HepG2 (cell line): Measurements from ENCODE around the gene FGF16. TPM values are rescaled to one million over a fixed set of nuclear protein-coding genes. Genes with fewer than 3 reads are reported as not detected.

Experiments
- ATAC-seq: fragments of 200-7000 bp; cut with Tn5 transposase; 3 replicates; pipeline ENCODE4 v1.9.1; 2020; ENCODE audit warnings: mild to moderate bottlenecking, moderate library complexity
- BruUV-seq: library from RNA; stranded (reverse); fragments of 400-500 nt; replicated peaks from 2 replicates; lab custom pipeline; 2021; lab: Mats Ljungman, UMichigan
- CTCF ChIA-PET: fragments of 300-600 bp; formaldehyde crosslinking; extraction: SDS; loops from one replicate; lab custom pipeline; 2021; ENCODE audit warnings: low total read pairs, inconsistent platforms, low intra/inter-chr PET ratio; lab: Yijun Ruan, JAX
- POLR2A ChIA-PET: fragments of 350-600 bp; sonication (Branson Sonifier 250); formaldehyde crosslinking; loops from one replicate; lab custom pipeline; 2020; ENCODE audit warnings: antibody characterized with exemption, inconsistent platforms; lab: Yijun Ruan, JAX
- DNase-seq: peaks from one replicate; pipeline ENCODE4 v3.0.0-alpha.2; 2015; ENCODE audit warnings: low spot score
- FAIRE-seq: peaks from 3 replicates; lab custom pipeline; 2011; peaks lifted over from hg19 to GRCh38; lab: Jason Lieb, UNC
- H2AFZ ChIP-seq: one replicate; pipeline ENCODE4 v1.6.1; 2011; ENCODE audit warnings: low read length, inconsistent platforms
- H3K27ac ChIP-seq: fragments of 300-600 bp; 3 replicates; pipeline ENCODE4 v1.8.0; 2011; ENCODE audit warnings: mixed run types, mild to moderate bottlenecking, mixed read lengths, low read length, inconsistent platforms; ENCODE audit not compliant: insufficient read depth; ENCODE audit errors: extremely low read length
- H3K27me3 ChIP-seq, 2 experiments: fragments of 200-600 bp in 1 of 2; 2 replicates in 1 of 2; 3 replicates in 1 of 2; pipeline versions ENCODE4 v1.6.0 to v1.8.0; 2011; ENCODE audit warnings: low read length in 2 of 2, mild to moderate bottlenecking in 2 of 2, moderate library complexity in 2 of 2, inconsistent platforms in 1 of 2; ENCODE audit not compliant: insufficient read depth in 2 of 2, control insufficient read depth in 1 of 2
- H3K36me3 ChIP-seq, 2 experiments: fragments of 200-600 bp in 1 of 2; replicated peaks in 1 of 2; 2 replicates in 1 of 2; 3 replicates in 1 of 2; pipeline versions ENCODE4 v1.5.1 to v1.8.0; 2011; ENCODE audit warnings: low read length in 2 of 2, inconsistent platforms in 1 of 2; ENCODE audit not compliant: insufficient read depth in 2 of 2, control insufficient read depth in 1 of 2
- H3K4me1 ChIP-seq: 2 replicates; pipeline ENCODE4 v1.5.1; 2012; ENCODE audit warnings: low read length, inconsistent platforms; ENCODE audit not compliant: insufficient read depth
- H3K4me2 ChIP-seq: 2 replicates; pipeline ENCODE4 v1.6.0; 2011; ENCODE audit warnings: low read depth, low read length, inconsistent platforms
- H3K4me3 ChIP-seq, 3 experiments: fragments of 200-600 bp in 1 of 3; sonication (generic), shearing (Covaris generic) in 1 of 3; replicated peaks in 1 of 3; 2 replicates each; pipeline ENCODE4 v1.5.1; 2011 to 2016; ENCODE audit warnings: low read length in 3 of 3, inconsistent platforms in 2 of 3, low read depth in 2 of 3, mild to moderate bottlenecking in 2 of 3, control low read depth in 1 of 3, mixed read lengths in 1 of 3; ENCODE audit not compliant: insufficient read depth in 1 of 3
- H3K79me2 ChIP-seq: one replicate; pipeline ENCODE4 v1.6.1; 2011; ENCODE audit warnings: low read length, inconsistent platforms; ENCODE audit not compliant: insufficient read depth
- H3K9ac ChIP-seq: 2 replicates; pipeline ENCODE4 v1.6.0; 2011; ENCODE audit warnings: mild to moderate bottlenecking, low read depth, low read length, inconsistent platforms; ENCODE audit not compliant: insufficient read depth
- H3K9me3 ChIP-seq: 2 replicates; pipeline ENCODE4 v1.5.1; 2012; ENCODE audit warnings: mild to moderate bottlenecking, low read length
- H4K20me1 ChIP-seq: 2 replicates; pipeline ENCODE4 v1.6.0; 2011; ENCODE audit warnings: inconsistent platforms, mild to moderate bottlenecking, low read length, moderate library complexity; ENCODE audit not compliant: insufficient read depth
- ARID4A ChIP-seq: sonication (generic); formaldehyde crosslinking; IDR thresholded peaks from 2 replicates; pipeline ENCODE4 v1.5.0; 2020; ENCODE audit warnings: mild to moderate bottlenecking, missing genetic modification reagents, borderline replicate concordance
- CCDC6 ChIP-seq: sonication (generic); formaldehyde crosslinking; IDR thresholded peaks from 2 replicates; pipeline ENCODE4 v1.8.1; 2022; ENCODE audit warnings: mild to moderate bottlenecking, missing genetic modification reagents, moderate library complexity
- MLLT10 ChIP-seq: sonication (generic); formaldehyde crosslinking; IDR thresholded peaks from 2 replicates; pipeline ENCODE4 v1.4.0; 2020; ENCODE audit warnings: missing genetic modification reagents
- RORA ChIP-seq: sonication (generic); formaldehyde crosslinking; IDR thresholded peaks from 2 replicates; pipeline ENCODE4 v1.5.0; 2020; ENCODE audit warnings: mild to moderate bottlenecking, missing genetic modification reagents, moderate library complexity
- ZNF513 ChIP-seq: sonication (generic); formaldehyde crosslinking; conservative IDR thresholded peaks from 2 replicates; pipeline ENCODE4 v1.5.0; 2020; ENCODE audit warnings: missing genetic modification reagents
- ZNF691 ChIP-seq: sonication (generic); formaldehyde crosslinking; IDR thresholded peaks from 2 replicates; pipeline ENCODE4 v1.4.0; 2020; ENCODE audit warnings: missing genetic modification reagents, low read depth, mild to moderate bottlenecking, borderline replicate concordance
- ZNF724P ChIP-seq: sonication (generic); formaldehyde crosslinking; IDR thresholded peaks from 2 replicates; pipeline ENCODE4 v1.8.0; 2022; ENCODE audit warnings: missing genetic modification reagents, borderline replicate concordance
- WGBS: methylation state at CpG from one replicate; pipeline ENCODE4 v1.1.6; 2017; ENCODE audit warnings: low lambda C conversion rate; 5-methylcytosine and 5-hydroxymethylcytosine counted together
- in situ Hi-C: cut with HindIII; loops from 2 replicates; pipeline ENCODE4 v1.10.0; 2017; ENCODE audit warnings: low pct_unique_long_range_greater_than_20kb; ENCODE audit not compliant: extremely low pct_ligation_motif_present
- intact Hi-C: fragments of 100-400 bp; cut with micrococcal nuclease; formaldehyde crosslinking; loops from one replicate; pipeline ENCODE4 v1.10.0; 2022; ENCODE audit not compliant: unreplicated experiment
- polyA plus RNA-seq, 8 experiments: library from polyadenylated mRNA; depleted of rRNA in 3 of 8; stranded (reverse) in 7 of 8; unstranded in 1 of 8; fragments of >200 nt; fragmentation: Illumina TruSeq in 4 of 8; extraction: Trizol in 4 of 8; gene quantifications; 2 replicates each; pipeline versions ENCODE4 v1.2.1 to v1.2.3, GENCODE V29; 2011 to 2016; ENCODE audit warnings: low read depth in 4 of 8, missing spikeins in 1 of 8, mixed read lengths in 1 of 8; ENCODE audit not compliant: insufficient read depth in 1 of 8
- total RNA-seq, 5 experiments: library from RNA; depleted of rRNA; stranded (reverse); fragments of >200 nt; fragmentation: Illumina TruSeq; extraction: Trizol; gene quantifications; 2 replicates each; pipeline ENCODE4 v1.2.3, GENCODE V29; 2016; ENCODE audit warnings: low read depth in 1 of 5

The FGF16 gene
- total and polyA plus RNA-seq, 2 of the 13 experiments (the other 11 are each of a cell fraction or from before 2014, with no cell fraction given), result not detected

- Histone ChIP-seq H3K27me3 (no peaks in the 10 kb centered on the region), H3K36me3 (no peaks in the 10 kb centered on the region), H2AFZ (no peak overlapping the region), H3K9ac (no peak overlapping the region), H3K79me2 (no peaks in the 10 kb centered on the region), H3K27ac (no peak overlapping the region), H3K4me1 (no peaks in the 10 kb centered on the region), H3K4me3 (no peak overlapping the region), H4K20me1 (no peaks in the 10 kb centered on the region), H3K9me3 (no peaks in the 10 kb centered on the region), H3K4me2 (no peak overlapping the region)
- DNase-seq (no peak), FAIRE-seq (no peak), ATAC-seq (no peak)
- ChIA-PET POLR2A (no interaction called here), CTCF (no interaction called here)
- in situ Hi-C loops, result no loop called here
- 100% methylated on average over 1 of the region's 3 CpGs for WGBS
- BruUV-seq, result no TSS peak
- no peak for TF ChIP-seq ZNF724P (CRISPR knock-in tag)
- TF ChIP-seq ARID4A (CRISPR knock-in tag), result no peak
- no peak for TF ChIP-seq CCDC6 (CRISPR knock-in tag)
- TF ChIP-seq RORA, result no peak
- no peak for TF ChIP-seq MLLT10 (CRISPR knock-in tag)
- no peak for TF ChIP-seq ZNF513 (CRISPR knock-in tag)
- TF ChIP-seq ZNF691 (CRISPR knock-in tag), result no peak
- intact Hi-C loops, result no loop called here
These were observed 2.6 kb upstream of the FGF16 start for GRCh38 chrX:77444545-77444944.
